AG04450 (cell line): ENCODE measurements around the gene KCNQ2. TPM values are rescaled to one million over a fixed set of nuclear protein-coding genes. Genes with fewer than 3 reads are reported as not detected.

Experiments
- CTCF ChIA-PET: fragments of 300-600, 350-600 bp; formaldehyde crosslinking; extraction: SDS; loops from one replicate; lab custom pipeline; 2022; ENCODE audit warnings: antibody characterized with exemption, inconsistent platforms; lab: Charles Lee
- POLR2A ChIA-PET: fragments of 350-600 bp; formaldehyde crosslinking; extraction: SDS; loops from one replicate; lab custom pipeline; 2021; ENCODE audit warnings: antibody characterized with exemption, inconsistent platforms; lab: Yijun Ruan, JAX
- DNase-seq: peaks from one replicate; pipeline ENCODE4 v3.0.0-alpha.2; 2011; ENCODE audit warnings: low read depth, low spot score
- H3K27ac ChIP-seq: one replicate; pipeline ENCODE4 v1.5.1; 2012; ENCODE audit warnings: low read depth, low read length, control low read depth
- H3K27me3 ChIP-seq: one replicate; pipeline ENCODE4 v1.6.0; 2012; ENCODE audit warnings: low read length; ENCODE audit not compliant: control insufficient read depth, insufficient read depth
- H3K4me3 ChIP-seq: 2 replicates; pipeline ENCODE4 v1.5.1; 2011; ENCODE audit warnings: mild to moderate bottlenecking, low read depth, low read length, control low read depth
- H3K9me3 ChIP-seq: 2 replicates; pipeline ENCODE4 v1.5.1; 2012; ENCODE audit warnings: low read length; ENCODE audit not compliant: control insufficient read depth, insufficient read depth
- polyA plus RNA-seq: library from polyadenylated mRNA; depleted of rRNA; stranded (reverse); fragments of >200 nt; gene quantifications from 2 replicates; pipeline ENCODE4 v1.2.3, GENCODE V29; 2011
- TF ChIP-seq, protein P1 (sequence below): IDR thresholded peaks from 2 replicates; pipeline ENCODE4 v1.5.1; 2011; ENCODE audit warnings: low read depth, low read length, control low read depth, inconsistent platforms

KCNQ2 gene
- polyA plus RNA-seq, 1 experiment: not detected

DNA sequence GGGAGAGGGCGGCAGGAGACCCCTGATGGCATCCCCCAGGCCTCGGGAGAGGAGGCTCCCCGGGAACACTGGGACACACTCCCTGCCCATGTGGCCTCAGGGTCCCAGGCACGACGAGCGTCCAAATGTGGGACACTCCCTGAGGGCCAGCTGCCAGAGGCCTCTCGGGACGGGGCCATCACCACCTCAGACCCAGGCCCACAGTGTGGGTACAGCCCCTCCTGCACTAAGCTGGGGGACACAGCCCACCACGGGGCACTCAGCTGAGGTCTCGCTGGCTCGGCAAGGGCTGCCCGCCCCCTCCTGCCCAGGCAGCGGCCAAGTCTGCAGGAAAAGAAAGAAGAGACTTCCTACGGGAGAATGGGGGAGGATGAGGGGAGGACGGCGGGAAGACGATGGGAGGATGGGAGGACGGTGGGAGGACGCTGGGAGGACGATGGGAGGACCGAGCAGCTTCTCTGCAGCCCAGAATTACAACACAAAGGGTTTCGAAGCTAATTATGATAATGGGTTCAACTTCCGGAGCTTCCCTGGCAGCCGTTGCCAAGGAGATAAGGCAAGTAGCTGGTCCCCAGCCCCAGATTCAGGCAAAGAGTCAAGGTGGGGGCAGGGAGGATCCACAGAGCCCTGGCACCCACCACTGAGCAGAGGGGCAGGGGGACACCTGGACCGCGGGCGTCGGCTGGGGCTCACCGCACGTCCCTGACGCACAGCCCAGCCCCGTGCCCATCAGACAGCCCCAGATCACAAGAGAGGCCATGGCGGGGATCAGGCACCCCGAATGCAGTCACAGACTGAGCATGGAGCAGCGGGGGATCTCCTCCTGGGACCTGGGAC lies 17.5 kb downstream of the KCNQ2 start:
- Histone ChIP-seq H3K27ac (no peak overlapping the region), H3K27me3 (peaks cover 22% of the 10 kb centered on the region), H3K9me3 (no peaks in the 10 kb centered on the region; the same call in 1 of the 2 replicates), H3K4me3 (no peak overlapping the region)
- ChIA-PET CTCF (no interaction called here), POLR2A (no interaction called here)
- TF ChIP-seq, protein P1, sequence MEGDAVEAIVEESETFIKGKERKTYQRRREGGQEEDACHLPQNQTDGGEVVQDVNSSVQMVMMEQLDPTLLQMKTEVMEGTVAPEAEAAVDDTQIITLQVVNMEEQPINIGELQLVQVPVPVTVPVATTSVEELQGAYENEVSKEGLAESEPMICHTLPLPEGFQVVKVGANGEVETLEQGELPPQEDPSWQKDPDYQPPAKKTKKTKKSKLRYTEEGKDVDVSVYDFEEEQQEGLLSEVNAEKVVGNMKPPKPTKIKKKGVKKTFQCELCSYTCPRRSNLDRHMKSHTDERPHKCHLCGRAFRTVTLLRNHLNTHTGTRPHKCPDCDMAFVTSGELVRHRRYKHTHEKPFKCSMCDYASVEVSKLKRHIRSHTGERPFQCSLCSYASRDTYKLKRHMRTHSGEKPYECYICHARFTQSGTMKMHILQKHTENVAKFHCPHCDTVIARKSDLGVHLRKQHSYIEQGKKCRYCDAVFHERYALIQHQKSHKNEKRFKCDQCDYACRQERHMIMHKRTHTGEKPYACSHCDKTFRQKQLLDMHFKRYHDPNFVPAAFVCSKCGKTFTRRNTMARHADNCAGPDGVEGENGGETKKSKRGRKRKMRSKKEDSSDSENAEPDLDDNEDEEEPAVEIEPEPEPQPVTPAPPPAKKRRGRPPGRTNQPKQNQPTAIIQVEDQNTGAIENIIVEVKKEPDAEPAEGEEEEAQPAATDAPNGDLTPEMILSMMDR: no peak
- DNase-seq: no peak

DNA sequence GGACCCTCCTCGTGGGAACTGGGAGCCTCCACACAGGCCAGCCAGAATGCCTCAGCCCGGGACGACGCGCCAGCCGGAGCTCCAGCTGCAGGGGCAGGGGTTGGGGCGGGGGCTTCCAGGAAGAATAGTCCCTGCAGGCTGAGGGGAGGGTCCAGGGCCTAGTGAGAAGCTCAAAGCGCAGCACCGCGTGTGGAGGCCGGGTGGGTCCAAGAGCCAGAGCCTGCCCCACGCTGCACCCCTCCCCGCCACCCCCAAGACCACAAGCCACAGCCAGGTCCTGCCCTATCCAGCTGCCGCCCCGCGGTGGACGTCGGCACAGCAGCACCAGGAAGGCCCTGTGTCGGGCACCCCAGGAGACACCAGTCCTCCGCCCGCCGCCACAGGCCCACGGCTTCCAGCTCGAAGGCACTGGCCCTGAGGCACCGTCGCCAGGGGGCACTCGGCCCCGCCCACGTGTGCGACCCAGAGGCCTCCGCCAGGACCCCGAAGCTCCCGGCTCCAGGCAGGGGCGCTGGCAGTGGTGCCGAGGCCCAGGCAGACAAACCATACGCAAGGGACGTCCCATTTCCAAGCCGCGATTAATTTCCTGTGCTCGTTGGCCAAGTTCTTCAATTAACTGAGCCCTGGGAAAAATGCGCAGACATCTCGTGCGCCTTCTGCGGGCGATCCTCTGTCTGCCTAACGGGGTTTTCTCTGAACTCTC lies 19.5 kb downstream of the KCNQ2 start:
- DNase-seq: no peak
- H3K27ac ChIP-seq: no peak overlapping the region
- peaks cover 25% of the 10 kb centered on the region for H3K27me3 ChIP-seq
- ChIA-PET CTCF (no interaction called here), POLR2A (no interaction called here)
- TF ChIP-seq, protein P1: no peak
- no peak overlapping the region for H3K4me3 ChIP-seq
- no peaks in the 10 kb centered on the region; the same call in 1 of the 2 replicates for H3K9me3 ChIP-seq

DNA sequence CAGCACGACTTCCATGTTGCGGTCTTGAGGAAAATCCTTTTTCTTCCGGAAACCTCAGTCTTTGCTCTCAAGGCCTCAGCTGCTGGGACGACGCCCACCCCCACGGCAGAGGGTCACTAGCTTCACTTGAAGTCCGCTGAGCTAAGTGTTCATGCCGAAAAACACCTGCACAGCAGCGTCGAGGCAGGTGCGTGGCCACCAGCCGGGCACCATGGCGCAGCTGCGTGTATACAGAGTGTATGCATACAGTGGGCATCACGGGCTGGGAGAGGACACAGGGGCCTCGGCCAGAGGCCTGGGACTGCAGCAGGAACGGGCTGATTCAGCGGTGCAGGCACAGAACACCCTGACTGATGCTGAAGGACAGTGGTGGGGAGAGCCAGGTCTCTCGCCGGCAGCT lies 20.1 kb downstream of the KCNQ2 start:
- H3K27ac ChIP-seq: no peak overlapping the region
- DNase-seq: no peak
- POLR2A ChIA-PET: no interaction called here
- TF ChIP-seq, protein P1: no peak
- no peaks in the 10 kb centered on the region; the same call in 1 of the 2 replicates for H3K9me3 ChIP-seq
- H3K27me3 ChIP-seq: peaks cover 25% of the 10 kb centered on the region
- CTCF ChIA-PET: no interaction called here
- H3K4me3 ChIP-seq: no peak overlapping the region

DNA sequence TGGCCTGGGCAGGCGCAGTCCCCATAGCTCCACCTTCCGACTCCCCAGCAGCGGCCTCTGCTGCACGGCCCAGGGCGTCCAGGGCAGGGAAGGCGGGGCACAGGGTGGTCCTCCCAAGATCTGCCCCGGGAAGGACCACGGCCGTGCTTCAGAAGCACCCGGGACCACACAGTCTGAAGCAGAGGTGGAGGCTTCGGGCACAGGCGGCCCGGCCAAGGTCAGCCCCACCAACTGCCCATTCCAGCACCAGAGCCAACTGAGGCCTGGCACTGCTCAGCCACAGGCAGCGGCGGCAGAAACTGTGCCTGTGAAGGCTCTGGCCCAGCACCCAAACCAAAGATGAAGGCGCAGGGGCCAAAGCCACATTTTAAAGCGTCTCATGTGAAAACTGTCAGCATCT lies 20.6 kb downstream of the KCNQ2 start:
- H3K27ac ChIP-seq: no peak overlapping the region
- CTCF ChIA-PET: no interaction called here
- H3K4me3 ChIP-seq: no peak overlapping the region
- TF ChIP-seq, protein P1: no peak
- DNase-seq: no peak
- POLR2A ChIA-PET: no interaction called here
- no peaks in the 10 kb centered on the region; the same call in 1 of the 2 replicates for H3K9me3 ChIP-seq
- H3K27me3 ChIP-seq: peaks cover 23% of the 10 kb centered on the region
